NK-92 treated with Interleukin-12 subunit alpha and Interleukin-12 subunit beta, amount 100 ng/mL, for 24 hours (cell line): ENCODE results near the gene PUSL1.

Experiments
- DNase-seq: peaks from one replicate; lab custom pipeline; 2025; lab: John Stamatoyannopoulos, UW

The PUSL1 gene

GRCh38 chr1:1340791-1341548 lies 32.6 kb downstream of the PUSL1 start:
- DNase-seq = no peak

DNA sequence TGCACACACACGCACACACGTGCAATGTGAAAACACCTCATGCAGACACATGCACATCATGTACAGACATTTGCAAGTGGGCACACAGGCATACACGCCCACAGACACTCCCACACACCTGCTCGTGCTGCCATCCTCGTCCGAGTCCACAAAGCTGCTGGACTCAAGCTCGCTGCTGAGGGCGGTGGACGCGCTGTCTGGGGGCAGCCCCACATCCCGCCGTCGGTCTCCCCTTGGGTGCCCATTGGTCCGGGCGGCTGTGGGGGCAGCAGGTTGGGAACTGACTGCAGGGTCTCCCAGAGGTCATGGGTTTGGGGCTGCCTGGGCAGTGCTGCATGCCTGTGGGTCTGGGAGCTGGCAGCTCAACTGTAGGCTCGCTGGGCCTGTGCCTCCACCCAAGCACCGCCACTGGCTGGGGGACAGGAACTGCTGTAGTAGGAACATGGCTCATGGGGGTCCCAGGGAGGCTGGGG lies 33.2 kb downstream of the PUSL1 start:
- no peak for DNase-seq

GRCh38 chr1:1342061-1342562 lies 33.7 kb downstream of the PUSL1 start:
- no peak for DNase-seq

GRCh38 chr1:1342584-1343115 lies 34.3 kb downstream of the PUSL1 start:
- DNase-seq = no peak

DNA sequence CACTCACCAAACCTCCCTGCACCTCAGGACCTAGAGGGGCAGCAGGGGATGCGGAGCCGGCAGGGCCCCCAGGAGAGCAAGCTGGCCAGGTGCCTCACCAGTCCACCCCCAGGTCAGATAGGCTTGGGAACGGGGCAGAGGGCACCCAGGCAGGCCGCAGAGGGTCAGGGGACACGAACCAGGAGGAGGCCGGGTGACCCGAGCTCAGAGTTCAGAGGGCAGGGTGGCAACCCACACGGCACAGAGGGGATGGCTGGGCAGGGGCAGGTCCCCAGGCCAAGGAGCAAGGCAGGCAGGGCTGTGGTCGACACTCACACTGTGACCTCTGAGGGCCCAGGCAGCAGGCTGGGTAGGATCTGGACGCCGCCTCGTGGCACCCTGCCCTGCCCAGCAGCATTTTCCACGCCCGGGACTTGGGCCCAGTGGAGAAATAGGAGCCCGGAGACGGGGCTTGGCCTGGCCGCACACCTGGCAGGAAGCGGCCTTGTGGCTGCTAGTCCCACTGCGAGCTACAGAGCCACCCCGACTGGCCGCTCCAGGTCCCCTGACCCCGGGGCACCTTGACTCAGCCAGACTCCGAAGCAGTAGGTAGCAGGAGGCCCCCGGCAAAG lies 35.5 kb downstream of the PUSL1 start:
- no peak for DNase-seq

GRCh38 chr1:1344655-1345361 lies 36.4 kb downstream of the PUSL1 start:
- DNase-seq = peak; percentile 51

DNA sequence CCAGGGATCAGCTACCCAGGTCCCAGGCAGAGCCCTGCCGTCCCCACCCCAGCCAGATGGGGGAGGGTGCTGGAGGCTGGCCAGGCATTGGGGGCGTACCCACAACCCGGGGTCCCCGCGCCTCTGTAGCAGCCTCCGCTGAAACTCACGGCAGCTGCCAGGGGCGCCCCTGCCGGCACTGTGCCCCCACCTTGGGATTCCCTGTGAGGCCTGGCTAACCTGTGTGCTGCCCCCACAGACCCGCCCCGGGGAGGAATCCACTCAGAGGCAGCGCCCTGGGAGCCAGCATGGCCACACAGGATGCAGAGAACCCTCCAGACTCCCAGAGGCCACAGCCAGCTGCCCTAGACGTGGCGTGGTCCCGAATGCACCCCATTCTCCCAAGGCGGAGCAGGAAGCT lies 37.0 kb downstream of the PUSL1 start:
- DNase-seq = no peak

- no peak for DNase-seq
Measured at GRCh38 chr1:1345860-1346500, 37.6 kb downstream of the PUSL1 start.

GRCh38 chr1:1346501-1346890 lies 38.1 kb downstream of the PUSL1 start:
- no peak for DNase-seq

- DNase-seq = no peak
Measured at GRCh38 chr1:1347026-1347595, 38.7 kb downstream of the PUSL1 start.

GRCh38 chr1:1347663-1348419 lies 39.4 kb downstream of the PUSL1 start:
- no peak for DNase-seq

DNA sequence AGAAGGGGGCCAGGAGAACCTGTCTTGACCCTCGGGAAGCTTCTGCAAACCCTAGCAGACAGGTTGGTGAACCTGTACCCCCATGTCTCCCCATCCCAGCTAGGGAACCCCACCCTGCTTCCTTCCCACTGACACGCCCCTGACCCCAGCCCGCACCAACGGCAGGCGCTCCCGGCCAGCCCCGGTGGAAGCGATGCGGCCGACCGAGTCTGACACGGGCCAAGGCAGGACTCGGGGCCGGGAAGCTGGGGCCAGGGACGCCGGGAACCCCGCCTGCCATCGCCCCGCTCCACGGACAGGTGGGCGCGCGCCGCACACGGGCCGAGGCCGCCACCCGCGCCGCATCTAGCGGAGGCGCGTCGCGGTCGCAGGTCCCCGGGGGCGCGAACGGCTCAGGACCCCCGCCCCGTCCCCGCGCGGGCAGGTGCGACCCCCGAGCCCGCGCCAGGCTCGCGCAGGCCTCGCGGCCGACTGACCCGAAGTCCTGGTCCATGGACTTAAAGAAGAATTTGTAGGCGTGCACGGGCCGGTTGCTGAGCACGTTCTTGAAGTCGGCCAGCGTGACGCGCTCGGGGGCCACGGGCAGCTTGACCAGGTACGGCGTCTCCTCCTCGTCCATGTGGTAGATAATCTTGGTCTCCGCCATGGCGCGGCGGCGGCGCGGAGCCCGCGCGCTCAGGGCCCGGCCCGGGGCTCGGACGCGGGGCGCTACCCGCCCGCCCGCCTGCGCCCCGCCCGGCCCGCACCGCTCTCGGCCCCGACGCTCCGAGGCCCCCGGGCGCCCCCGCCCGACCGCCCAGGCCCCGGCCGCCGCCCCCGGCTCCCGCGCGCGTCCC lies 40.2 kb downstream of the PUSL1 start:
- DNase-seq = no peak

- DNase-seq = peak; percentile 56
Measured at GRCh38 chr1:1349256-1350012, 41.0 kb downstream of the PUSL1 start, which contains the start of gene DVL1. Gene DVL1 (minus strand): TSS chr1:1349418. CDS start chr1:1349065, 353 bp downstream.

- DNase-seq = no peak
Measured at GRCh38 chr1:1351511-1352427, 43.4 kb downstream of the PUSL1 start.

- DNase-seq = no peak
Measured at GRCh38 chr1:1352786-1353388, 44.5 kb downstream of the PUSL1 start.

DNA sequence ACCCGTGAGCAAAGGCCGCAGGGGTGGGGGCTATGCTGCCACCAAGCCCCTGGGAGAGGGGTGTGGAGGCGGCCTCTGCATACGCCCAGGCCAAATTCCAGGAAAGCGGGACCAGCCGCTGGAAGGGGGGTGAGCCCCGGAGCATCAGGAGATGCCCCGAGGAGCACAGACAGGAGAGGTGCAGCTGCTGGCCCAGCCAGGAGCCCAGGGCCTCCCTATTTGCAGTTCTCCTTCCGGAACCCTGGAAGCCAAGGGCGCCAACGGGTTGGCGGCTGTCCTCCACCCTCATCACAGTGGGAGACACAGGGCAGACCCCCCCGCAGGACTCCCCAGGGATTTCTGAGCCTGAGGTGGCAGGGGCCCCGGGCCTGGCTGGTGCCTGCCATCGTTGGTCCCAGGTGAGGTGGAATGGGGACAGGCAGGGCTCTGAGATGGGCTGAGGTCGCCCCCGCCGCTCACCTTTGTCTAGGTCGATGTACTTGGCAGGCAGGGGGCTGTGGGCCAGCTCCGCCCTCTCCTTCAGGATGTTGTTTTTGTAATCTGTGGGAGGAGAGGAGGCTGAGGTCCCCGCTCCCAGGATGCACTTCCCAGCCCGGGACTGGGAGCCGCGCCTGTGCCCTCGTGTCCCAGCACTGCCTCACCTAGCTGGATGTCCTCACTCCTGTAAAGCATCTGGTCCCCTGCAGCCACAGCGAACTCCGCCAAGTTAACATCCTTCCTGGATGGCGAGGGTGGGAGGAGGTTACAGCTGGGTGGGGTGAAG lies 45.2 kb downstream of the PUSL1 start:
- DNase-seq = no peak
